ENCODE data around the gene ATOH7.
A peak's percentile ranks its signal among the peaks of the same experiment; 100 is the strongest.
"Not testable (repeated sequence)": the region's sequence is repeated elsewhere in the genome, so short reads cannot be mapped to it uniquely, and the experiment has no call there.

Gene ATOH7

GRCh38 chr10:68237173-68237572, 5.3 kb upstream of the ATOH7 start:
- no peak for DNase-seq (ENCODE audit: low spot score)

GRCh38 chr10:68235581-68235980, 3.7 kb upstream of the ATOH7 start:
- no peak for DNase-seq (ENCODE audit: low spot score)

GRCh38 chr10:68235111-68235510, 3.2 kb upstream of the ATOH7 start:
- no peak for DNase-seq (ENCODE audit: low spot score)

DNA sequence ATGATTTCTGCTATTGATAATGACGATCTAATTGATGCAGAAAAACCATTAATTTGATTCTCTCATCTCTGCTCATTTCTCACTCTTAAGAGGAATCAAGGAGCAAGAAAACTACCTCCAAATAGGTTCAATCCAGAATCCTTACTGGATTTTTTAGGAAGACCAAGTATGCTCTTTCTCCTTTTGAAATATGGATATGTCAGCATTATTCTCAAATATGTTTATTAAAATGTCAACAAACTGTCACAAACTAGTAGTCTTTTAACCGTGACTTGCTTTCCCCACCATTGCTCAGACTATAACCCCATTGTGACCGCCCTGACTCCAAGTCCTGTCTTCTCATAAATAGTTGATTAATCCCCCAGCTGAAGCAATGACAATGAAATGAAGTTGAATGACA, 1.1 kb upstream of the ATOH7 start:
- no peak for DNase-seq (ENCODE audit: low spot score)

- peak; percentile 90 for DNase-seq (ENCODE audit: low spot score)
Measured at GRCh38 chr10:68231106-68231816, 652 bp downstream of the ATOH7 start.

DNA sequence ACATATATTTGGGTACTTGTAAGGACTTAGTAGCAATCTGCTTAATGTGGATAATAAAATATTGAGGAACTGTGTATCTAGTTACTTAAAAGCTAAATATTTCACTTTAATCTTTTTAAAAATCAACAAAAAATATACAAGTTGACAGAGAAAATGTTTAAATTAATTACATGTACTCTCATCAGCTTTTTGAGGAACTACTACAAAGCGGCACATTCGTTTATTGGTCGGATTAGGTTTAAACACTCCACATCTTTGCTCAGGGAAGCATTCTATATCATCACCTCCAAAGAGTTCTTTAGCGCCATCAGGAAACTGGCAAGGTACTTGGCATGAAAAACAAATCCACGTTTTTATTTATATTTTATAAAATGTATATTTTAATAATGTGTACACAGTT, 1.6 kb downstream of the ATOH7 start:
- no peak for DNase-seq (ENCODE audit: low spot score)

GRCh38 chr10:68224810-68225209, 7.1 kb downstream of the ATOH7 start:
- no peak for DNase-seq (ENCODE audit: low spot score)

DNA sequence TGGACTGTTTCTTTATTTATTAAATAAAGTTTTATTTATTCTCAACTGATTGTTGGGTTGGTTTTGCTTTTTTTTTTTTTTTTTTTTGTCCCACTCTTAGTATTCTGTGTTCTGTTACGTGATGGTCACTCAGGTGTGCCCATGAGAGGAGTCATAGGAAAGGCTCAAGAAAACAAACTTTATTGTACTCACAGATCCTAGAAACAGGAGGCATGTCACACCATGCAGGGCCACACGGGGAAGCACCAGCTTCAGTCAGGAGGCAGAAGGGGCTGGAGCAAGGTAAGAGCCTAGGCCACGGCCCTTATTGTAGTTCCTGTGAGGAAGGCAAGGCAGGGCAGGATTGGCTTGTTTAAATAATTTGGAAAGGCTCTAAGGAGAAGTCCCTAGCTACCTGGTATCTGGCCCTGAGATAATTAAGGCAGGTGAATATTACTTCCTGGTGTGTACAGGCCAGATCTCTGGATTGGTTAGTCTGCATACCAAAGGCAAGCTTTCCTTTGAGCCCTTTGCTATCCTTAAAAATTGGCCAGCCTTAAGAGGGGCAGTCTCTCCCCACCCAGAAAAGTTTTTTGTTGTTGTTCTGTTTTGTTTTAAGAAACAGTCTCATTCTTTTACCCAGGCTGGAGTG, 8.3 kb downstream of the ATOH7 start:
- no peak for DNase-seq (ENCODE audit: low spot score)

- DNase-seq (ENCODE audit: low spot score) = no peak
Measured at GRCh38 chr10:68222391-68222790, 9.5 kb downstream of the ATOH7 start.

DNA sequence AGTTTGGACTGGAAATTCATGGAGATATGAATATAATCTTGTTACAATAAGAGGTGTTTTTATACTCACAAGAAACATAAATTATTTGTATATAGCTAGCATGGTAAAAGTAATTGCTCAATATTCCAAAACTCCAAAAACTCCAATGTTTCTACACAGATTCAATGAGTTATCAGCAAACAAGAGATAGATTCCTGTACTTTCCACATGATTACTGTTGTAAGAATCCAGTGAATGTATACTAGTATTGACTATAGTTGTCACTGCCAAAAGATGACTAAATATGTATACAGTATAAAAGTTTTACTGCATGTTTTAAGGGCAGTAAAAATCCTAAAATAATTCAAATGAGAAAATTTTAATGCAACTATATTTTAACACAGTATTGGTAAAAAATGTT, 10.7 kb downstream of the ATOH7 start:
- DNase-seq (ENCODE audit: low spot score) = no peak

DNA sequence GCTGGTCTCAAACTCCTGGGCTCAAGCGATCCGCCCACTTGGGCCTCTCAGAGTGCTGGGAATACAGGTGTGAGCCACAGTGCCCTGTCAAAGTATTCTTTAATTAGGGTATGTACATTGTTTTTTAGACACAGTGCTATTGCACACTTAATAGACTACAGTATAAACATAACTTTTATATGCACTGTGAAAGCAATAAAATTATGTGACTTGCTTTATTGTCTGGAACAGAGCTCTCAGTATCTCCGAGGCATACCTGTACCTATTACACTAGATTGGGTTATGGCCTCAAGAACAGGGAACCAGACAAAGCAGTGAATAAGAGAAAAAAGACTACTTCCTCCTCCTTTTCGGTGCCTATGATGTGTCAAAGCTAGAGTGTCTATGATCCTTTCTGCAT, 13.1 kb downstream of the ATOH7 start:
- no peak for DNase-seq (ENCODE audit: low spot score)

DNA sequence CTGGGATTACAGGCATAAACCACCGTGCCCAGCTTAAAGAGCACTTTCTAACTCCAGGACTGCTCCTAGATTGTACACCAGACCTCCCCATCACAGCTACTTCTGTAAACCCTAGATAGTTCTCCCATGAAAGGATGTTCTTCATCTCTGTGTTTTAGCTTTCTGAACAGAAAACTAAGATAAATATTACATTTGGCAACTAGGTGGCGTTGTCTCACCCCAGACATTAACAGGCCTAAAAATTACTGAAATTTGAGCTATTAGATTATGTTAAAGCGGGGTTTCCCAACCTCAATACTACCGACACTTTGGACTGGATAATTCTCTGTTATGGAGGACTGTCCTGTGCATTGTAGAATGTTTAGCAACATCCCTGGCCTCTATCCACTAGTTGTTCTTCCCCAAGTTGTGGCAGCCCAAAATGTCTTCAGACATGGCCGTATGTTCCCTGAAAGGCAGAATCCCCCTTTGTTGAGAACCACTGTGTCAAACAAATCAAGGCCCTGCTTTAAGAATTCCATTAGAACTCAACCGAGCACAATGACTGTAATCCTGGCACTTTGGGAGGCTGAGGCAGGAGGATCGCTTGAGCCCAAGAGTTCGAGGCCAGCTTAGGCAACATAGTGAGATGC, 19.1 kb downstream of the ATOH7 start:
- DNase-seq (ENCODE audit: low spot score) = peak; percentile 47

DNA sequence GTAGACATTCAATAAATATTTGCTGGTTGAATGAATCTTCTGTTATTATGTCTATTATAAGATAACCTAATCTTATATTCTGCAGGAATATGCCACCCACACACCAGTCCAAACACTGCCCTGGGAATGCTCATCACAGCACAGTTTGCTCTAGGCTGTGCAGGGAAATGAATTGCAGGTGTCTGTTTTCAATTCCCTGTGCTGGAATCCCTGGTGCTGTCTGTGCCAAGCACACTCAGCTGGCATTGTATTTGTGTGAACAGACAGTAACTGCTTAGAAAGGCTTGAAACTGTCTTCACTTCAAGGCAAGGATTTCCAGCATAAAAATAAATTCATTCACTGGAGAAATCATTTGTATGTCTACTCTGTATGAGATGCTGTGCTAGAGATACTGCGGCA, 20.2 kb downstream of the ATOH7 start:
- DNase-seq (ENCODE audit: low spot score) = no peak

DNA sequence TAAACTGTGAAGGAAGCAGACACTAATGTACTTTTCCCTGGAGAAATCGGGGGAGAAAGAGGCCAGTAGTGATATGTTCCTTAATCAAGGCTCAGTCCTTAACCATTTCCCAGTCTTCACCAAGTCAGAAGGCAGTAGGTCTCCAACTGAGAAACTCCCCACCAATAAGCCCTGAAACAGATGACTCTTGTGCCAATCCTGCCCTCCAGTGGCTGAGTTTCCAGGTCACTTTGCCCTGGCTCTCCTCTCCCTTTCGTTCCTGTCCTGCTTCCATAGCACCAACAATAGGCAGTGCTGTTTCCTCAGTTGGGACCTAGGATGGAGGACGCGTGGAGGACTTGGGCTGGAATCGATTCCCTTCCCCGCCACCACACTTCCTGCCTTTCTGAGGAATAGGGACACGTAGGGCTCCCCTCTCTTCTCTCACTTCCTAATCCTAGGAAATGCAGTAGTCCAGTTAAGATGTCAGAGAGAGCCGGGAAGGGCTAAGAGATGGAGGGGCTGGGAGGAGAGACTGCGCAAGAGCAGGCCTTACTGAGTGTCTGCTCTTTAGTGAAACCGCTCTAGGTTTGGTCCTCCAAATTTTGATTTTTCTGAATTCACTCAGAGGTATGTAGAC, 23.4 kb downstream of the ATOH7 start:
- peak; percentile 80 for DNase-seq (ENCODE audit: low spot score)

DNA sequence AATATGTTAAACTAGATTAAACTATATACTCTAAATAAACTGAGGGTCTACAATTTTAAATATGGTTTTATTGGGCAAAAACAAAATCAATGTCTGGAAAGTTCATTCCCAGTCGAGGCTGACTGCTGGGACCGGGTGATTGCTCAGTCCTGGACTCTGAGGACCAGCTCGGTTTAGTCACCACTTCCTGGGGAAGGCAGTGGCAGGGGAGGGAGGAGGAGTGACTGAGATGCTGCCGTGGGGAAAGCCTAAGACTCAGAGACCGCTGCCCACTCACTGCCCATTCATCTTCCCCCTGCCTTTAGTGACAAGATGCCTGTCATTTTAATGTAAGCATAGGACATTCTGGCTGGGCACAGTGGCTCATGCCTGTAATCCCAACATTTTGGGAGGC, 29.0 kb downstream of the ATOH7 start:
- DNase-seq (ENCODE audit: low spot score) = peak; percentile 72

GRCh38 chr10:68196701-68197100, 35.2 kb downstream of the ATOH7 start:
- DNase-seq (ENCODE audit: low spot score) = no peak

- not testable (repeated sequence) for DNase-seq (ENCODE audit: low spot score)
Measured at GRCh38 chr10:68195776-68196175, 36.1 kb downstream of the ATOH7 start.

- DNase-seq (ENCODE audit: low spot score) = no peak
Measured at GRCh38 chr10:68194290-68194689, 37.6 kb downstream of the ATOH7 start.

GRCh38 chr10:68192113-68192512, 39.8 kb downstream of the ATOH7 start:
- no peak for DNase-seq (ENCODE audit: low spot score)

DNA sequence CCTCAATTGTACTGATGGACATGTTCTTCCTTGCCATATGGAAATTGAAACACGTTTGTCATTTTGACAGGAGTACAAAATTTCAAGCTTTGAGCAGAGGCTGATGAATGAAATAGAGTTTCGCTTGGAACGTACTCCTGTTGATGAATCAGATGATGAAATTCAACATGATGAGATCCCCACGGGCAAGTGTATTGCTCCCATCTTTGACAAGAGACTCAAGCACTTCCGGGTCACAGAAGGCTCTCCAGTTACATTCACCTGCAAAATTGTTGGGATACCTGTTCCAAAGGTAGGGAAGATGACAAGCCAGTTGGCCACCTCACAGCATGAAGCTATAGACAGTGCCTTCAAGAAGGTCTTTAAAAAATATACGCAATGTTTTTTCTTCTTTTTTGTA, 43.1 kb downstream of the ATOH7 start:
- no peak for DNase-seq (ENCODE audit: low spot score)

DNA sequence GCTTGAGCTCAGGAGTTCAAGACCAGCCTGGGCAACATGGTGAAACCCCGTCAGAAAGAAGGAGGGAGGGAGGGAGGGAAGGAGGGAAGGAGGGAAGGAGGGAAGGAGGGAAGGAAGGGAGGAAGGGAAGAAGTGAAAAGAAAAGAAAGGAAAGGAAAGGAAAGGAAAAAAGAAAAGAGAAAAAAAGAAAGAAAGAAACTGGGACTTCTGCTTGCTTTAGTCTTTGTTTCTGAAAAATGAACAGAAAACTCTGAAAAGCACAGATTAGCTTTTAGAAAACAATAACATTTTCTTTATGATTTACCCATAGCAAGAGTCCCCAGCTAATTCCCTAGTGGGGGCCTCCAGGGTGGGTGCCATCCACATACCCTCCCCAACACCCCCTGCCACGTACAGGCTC, 46.8 kb downstream of the ATOH7 start:
- DNase-seq (ENCODE audit: low spot score) = no peak

- DNase-seq (ENCODE audit: low spot score) = no peak
Measured at GRCh38 chr10:68184546-68184945, 47.4 kb downstream of the ATOH7 start.
